C4-2B (cell line): Measurements from ENCODE around the gene LUC7L2.

Experiments used
- H3K27ac ChIP-seq: fragments of 450-650 bp; 2 replicates; pipeline ENCODE4 v1.5.1; 2017
- ZFX ChIP-seq: fragments of 450-650 bp; IDR thresholded peaks from 2 replicates; pipeline ENCODE4 v1.6.1; 2017
- TF ChIP-seq, protein P1 (sequence below): fragments of 450-650 bp; conservative IDR thresholded peaks from 2 replicates; pipeline ENCODE4 v1.5.1; 2017; ENCODE audit warnings: mild to moderate bottlenecking

LUC7L2 gene

GRCh38 chr7:139389091-139389490, 29.4 kb downstream of the LUC7L2 start:
- no peak overlapping the region for H3K27ac ChIP-seq
- TF ChIP-seq, protein P1, sequence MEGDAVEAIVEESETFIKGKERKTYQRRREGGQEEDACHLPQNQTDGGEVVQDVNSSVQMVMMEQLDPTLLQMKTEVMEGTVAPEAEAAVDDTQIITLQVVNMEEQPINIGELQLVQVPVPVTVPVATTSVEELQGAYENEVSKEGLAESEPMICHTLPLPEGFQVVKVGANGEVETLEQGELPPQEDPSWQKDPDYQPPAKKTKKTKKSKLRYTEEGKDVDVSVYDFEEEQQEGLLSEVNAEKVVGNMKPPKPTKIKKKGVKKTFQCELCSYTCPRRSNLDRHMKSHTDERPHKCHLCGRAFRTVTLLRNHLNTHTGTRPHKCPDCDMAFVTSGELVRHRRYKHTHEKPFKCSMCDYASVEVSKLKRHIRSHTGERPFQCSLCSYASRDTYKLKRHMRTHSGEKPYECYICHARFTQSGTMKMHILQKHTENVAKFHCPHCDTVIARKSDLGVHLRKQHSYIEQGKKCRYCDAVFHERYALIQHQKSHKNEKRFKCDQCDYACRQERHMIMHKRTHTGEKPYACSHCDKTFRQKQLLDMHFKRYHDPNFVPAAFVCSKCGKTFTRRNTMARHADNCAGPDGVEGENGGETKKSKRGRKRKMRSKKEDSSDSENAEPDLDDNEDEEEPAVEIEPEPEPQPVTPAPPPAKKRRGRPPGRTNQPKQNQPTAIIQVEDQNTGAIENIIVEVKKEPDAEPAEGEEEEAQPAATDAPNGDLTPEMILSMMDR, result no peak
- no peak for TF ChIP-seq ZFX

- TF ChIP-seq, protein P1, result no peak
- TF ChIP-seq ZFX, result no peak
- H3K27ac ChIP-seq, result no peak overlapping the region
Observed at GRCh38 chr7:139389774-139390173, 30.1 kb downstream of the LUC7L2 start.

DNA sequence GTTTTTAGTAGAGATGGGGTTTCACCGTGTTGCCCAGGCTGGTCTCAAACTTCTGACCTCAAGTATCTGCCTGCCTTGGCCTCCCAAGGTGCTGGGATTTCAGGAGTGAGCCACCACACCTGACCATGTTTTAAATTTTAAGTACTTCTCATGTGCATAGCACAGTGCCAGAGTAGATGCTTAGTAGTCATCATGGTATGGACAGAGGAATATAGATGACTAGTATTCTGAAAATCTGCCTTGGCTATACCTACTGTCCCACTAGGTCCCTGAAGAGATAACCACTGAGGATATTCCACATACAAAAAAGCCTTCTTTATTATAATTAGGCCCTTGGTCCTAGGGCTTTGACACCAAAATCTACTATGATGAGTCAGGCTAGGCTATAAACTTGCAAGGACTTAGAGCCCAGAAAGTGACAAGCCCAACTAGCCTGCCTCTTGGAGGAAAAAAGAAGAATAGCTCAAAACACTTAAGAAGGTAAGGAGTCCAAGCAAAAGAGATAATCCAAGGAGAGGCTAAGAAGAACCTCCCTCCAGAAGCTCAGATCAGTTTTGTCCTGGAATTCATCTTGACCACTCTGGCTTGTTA, 34.0 kb downstream of the LUC7L2 start:
- TF ChIP-seq ZFX, result no peak
- TF ChIP-seq, protein P1, result no peak
- H3K27ac ChIP-seq, result no peak overlapping the region

GRCh38 chr7:139394540-139394939, 34.8 kb downstream of the LUC7L2 start:
- H3K27ac ChIP-seq, result no peak overlapping the region
- no peak for TF ChIP-seq ZFX
- TF ChIP-seq, protein P1, result no peak

- TF ChIP-seq, protein P1, result no peak
- TF ChIP-seq ZFX, result no peak
- no peak overlapping the region for H3K27ac ChIP-seq
Observed at GRCh38 chr7:139396323-139396951, 36.7 kb downstream of the LUC7L2 start.

DNA sequence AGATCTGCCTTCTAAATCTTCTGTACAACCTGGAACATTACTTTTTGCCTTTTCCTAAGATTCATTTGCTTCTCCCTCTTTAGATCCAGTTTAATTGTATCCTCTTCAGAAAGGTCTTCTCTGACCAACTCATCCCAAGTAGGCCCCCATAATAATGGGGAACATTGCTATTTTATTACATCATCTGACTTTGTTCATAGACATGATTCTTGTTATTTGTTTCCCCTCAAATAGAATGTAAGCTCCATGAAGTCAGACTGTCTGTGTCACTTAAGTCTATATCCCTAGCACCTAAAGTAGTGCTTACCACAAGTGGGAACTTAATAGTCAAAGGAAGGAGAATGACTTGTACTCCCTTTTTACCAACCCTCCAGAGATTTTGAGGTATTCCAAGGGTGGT, 37.5 kb downstream of the LUC7L2 start:
- no peak overlapping the region for H3K27ac ChIP-seq
- TF ChIP-seq, protein P1, result no peak
- no peak for TF ChIP-seq ZFX

GRCh38 chr7:139403601-139404000, 43.9 kb downstream of the LUC7L2 start:
- H3K27ac ChIP-seq, result no peak overlapping the region
- TF ChIP-seq, protein P1, result no peak
- TF ChIP-seq ZFX, result no peak
